Neutrophil (primary cell): ENCODE measurements around the gene TTLL7.
"Not testable (repeated sequence)": the region's sequence is repeated elsewhere in the genome, so short reads cannot be mapped to it uniquely, and the experiment has no call there.

Experiments
- H3K27ac ChIP-seq: fragments of 200-600 bp; sonication (generic); 2 replicates; pipeline ENCODE4 v1.5.1; 2016; ENCODE audit warnings: mild to moderate bottlenecking, moderate library complexity
- H3K27me3 ChIP-seq: fragments of 200-600 bp; sonication (generic); 2 replicates; pipeline ENCODE4 v1.6.0; 2016; ENCODE audit warnings: mild to moderate bottlenecking
- H3K36me3 ChIP-seq: fragments of 200-600 bp; sonication (generic); 2 replicates; pipeline ENCODE4 v1.5.1; 2017
- H3K4me1 ChIP-seq, 2 experiments: fragments of 200-600 bp in 1 of 2; sonication (generic) in 1 of 2; 1 replicate in 1 of 2; 2 replicates in 1 of 2; pipeline versions ENCODE4 v1.5.1 to v1.6.1; 2013 to 2016; ENCODE audit warnings: low read depth in 1 of 2, low read length in 1 of 2, mild to moderate bottlenecking in 1 of 2, moderate library complexity in 1 of 2; ENCODE audit not compliant: control insufficient read depth in 1 of 2, insufficient read depth in 1 of 2
- H3K4me3 ChIP-seq, 2 experiments: fragments of 200-600 bp in 1 of 2; sonication (generic) in 1 of 2; 1 replicate in 1 of 2; 2 replicates in 1 of 2; pipeline ENCODE4 v1.5.1; 2013 to 2016; ENCODE audit warnings: low read depth in 1 of 2, low read length in 1 of 2, mild to moderate bottlenecking in 1 of 2, moderate library complexity in 1 of 2
- H3K9me3 ChIP-seq: fragments of 200-600 bp; sonication (generic); 2 replicates; pipeline ENCODE4 v1.5.1; 2016
- TF ChIP-seq, protein P1 (sequence below): fragments of 200-600 bp; sonication (generic); IDR thresholded peaks from 2 replicates; pipeline ENCODE4 v1.5.1; 2016; ENCODE audit warnings: antibody characterized with exemption

Gene TTLL7

DNA sequence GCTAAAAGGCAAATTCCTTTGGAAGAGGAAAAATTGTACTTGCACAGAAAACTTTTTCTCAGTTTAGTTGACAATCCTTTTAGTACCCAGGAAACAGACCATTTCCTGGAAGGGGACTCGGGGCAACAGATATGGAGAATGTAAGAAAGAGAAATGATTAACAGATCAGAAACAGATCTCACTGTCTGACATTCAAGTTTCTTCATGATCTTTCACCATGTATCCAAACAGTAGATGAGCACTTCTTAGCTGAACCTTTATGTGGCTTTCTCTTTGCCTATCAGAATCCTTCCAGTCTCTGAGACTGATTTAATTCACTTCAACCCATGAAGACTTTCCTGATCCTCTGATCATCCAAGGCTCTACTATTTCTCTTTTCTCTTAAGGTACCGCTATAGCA is 2.7 kb downstream of the TTLL7 start:
- Histone ChIP-seq H3K4me1 (peaks cover 0 to 12% of the 10 kb centered on the region in 2 experiments), H3K27me3 (peaks cover 67% of the 10 kb centered on the region), H3K36me3 (no peaks in the 10 kb centered on the region), H3K27ac (no peak overlapping the region), H3K4me3 (no peak overlapping the region), H3K9me3 (no peaks in the 10 kb centered on the region)
- TF ChIP-seq, protein P1, sequence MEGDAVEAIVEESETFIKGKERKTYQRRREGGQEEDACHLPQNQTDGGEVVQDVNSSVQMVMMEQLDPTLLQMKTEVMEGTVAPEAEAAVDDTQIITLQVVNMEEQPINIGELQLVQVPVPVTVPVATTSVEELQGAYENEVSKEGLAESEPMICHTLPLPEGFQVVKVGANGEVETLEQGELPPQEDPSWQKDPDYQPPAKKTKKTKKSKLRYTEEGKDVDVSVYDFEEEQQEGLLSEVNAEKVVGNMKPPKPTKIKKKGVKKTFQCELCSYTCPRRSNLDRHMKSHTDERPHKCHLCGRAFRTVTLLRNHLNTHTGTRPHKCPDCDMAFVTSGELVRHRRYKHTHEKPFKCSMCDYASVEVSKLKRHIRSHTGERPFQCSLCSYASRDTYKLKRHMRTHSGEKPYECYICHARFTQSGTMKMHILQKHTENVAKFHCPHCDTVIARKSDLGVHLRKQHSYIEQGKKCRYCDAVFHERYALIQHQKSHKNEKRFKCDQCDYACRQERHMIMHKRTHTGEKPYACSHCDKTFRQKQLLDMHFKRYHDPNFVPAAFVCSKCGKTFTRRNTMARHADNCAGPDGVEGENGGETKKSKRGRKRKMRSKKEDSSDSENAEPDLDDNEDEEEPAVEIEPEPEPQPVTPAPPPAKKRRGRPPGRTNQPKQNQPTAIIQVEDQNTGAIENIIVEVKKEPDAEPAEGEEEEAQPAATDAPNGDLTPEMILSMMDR, result no peak

DNA sequence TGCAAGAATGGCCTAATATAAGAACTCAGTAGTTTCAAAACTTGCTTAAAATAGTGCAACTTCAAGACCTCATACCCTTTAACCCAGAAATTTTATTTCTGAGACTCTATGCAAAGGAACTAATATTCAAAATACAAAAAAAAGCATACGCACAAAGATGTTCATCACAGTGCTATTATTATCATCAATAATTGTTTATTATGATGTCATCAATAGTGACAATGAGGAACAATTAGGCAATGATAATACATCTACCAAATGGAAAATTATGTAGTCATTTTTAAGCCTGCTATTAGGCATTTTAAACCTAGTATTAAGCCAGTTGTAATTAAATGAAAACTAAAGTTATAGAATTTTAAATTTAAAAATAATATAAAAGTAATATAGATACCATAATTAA is 3.3 kb downstream of the TTLL7 start:
- Histone ChIP-seq H3K27me3 (peaks cover 62% of the 10 kb centered on the region), H3K36me3 (no peaks in the 10 kb centered on the region), H3K4me3 (no peak overlapping the region), H3K4me1 (peaks cover 0 to 12% of the 10 kb centered on the region in 2 experiments), H3K9me3 (no peaks in the 10 kb centered on the region), H3K27ac (no peak overlapping the region)
- TF ChIP-seq, protein P1, result no peak

DNA sequence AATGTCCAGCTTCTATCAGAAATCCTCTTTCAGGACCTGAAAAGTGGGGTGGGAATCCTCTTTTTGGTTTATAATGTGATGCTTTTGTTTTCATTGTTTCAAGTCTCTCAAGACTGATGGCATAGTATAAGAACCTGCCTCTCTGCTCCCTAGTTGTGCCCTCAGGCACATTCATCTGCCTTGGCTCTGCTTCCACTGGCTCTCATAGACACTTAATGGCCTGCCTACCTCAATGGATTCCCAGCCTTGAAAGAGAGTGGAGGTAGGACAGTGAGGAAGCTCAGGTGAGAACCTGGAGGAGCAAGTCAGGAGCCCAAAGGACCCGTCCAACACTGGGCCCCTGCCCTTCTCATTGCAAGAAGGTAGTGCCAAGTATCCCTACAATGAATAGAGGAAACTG is 4.8 kb downstream of the TTLL7 start:
- TF ChIP-seq, protein P1, result no peak
- no peak overlapping the region for H3K4me3 ChIP-seq
- no peaks in the 10 kb centered on the region for H3K9me3 ChIP-seq
- H3K4me1 ChIP-seq, result peaks cover 0 to 8% of the 10 kb centered on the region in 2 experiments
- H3K36me3 ChIP-seq, result no peaks in the 10 kb centered on the region
- H3K27me3 ChIP-seq, result peaks cover 46% of the 10 kb centered on the region
- H3K27ac ChIP-seq, result no peak overlapping the region

DNA sequence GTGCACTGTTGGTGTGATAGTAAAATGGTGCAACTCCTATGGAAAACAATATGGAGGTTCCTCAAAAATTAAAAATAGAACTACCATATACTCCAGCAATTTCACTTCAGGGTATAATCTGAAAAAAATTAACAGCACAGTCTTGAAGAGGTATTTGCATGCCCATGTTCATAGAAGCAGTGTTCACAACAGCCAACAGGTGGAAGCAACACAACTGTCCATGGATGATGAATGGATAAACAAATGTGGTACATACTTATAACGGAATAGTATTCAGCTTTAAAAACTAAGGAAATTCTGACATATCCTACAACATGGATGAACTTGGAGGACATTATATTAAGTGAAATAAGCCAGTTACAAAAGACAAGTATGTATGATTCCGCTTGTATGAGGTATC is 8.2 kb downstream of the TTLL7 start:
- Histone ChIP-seq H3K27ac (no peak overlapping the region), H3K9me3 (no peaks in the 10 kb centered on the region), H3K4me1 (no peaks in the 10 kb centered on the region), H3K36me3 (no peaks in the 10 kb centered on the region), H3K4me3 (no peak overlapping the region), H3K27me3 (peaks cover 13% of the 10 kb centered on the region)
- TF ChIP-seq, protein P1, result no peak

DNA sequence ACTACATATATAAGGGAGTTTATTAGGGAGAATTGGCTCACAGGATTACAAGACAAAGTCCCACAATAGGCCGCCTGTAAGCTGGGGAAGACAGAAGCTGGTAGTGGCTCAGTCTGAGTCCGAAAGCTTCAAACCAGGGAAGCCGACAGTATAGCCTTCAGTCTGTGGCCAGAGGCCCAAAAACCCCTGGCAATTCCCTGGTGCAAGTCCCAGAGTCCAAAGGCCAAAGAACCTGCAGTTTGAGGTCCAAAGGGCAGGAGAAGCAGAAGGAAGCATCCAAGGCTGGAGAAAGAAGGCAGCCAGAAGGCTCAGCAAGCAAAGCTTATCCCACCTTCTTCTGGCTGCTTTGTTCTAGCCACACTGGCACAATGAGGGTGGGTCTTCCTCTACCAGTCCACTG is 13.9 kb downstream of the TTLL7 start:
- no peak overlapping the region for H3K4me3 ChIP-seq
- no peak overlapping the region for H3K27ac ChIP-seq
- no peaks in the 10 kb centered on the region for H3K27me3 ChIP-seq
- no peaks in the 10 kb centered on the region for H3K4me1 ChIP-seq
- TF ChIP-seq, protein P1, result no peak
- no peaks in the 10 kb centered on the region for H3K36me3 ChIP-seq
- H3K9me3 ChIP-seq, result no peaks in the 10 kb centered on the region

DNA sequence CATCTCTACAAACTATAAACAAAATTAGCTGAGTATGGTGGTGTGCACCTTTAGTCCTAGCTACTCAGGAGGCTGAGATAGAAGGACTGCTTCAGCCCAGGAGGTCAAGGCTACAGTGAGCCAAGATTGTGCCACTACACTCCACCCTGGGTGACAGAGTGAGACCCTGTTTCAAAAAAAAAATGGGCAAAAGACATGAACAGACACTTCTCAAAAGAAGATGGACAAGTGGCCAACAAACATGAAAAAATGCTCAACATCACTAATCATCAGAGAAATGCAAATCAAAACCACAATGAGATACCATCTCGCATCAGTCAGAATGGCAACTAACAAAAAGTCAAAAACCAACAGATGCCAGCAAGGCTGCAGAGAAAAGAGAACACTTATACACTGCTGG is 15.0 kb downstream of the TTLL7 start:
- H3K9me3 ChIP-seq, H3K27me3 ChIP-seq, H3K36me3 ChIP-seq, H3K4me3 ChIP-seq, H3K4me1 ChIP-seq, H3K27ac ChIP-seq: not testable (repeated sequence)
